T-helper 22 cell (primary cell): ENCODE measurements around the gene PFN2.

Source experiments
- DNase-seq: peaks from one replicate; pipeline ENCODE4 v3.0.0-alpha.2; 2020; ENCODE audit warnings: low read depth

The PFN2 gene

GRCh38 chr3:149917124-149917667 is 53.5 kb downstream of the PFN2 start:
- DNase-seq: no peak
